NCI-H1694 (cell line): ENCODE measurements around the gene WDR20.

Source experiments
- DNase-seq: peaks from one replicate; lab custom pipeline; 2025; lab: John Stamatoyannopoulos, UW

The WDR20 gene

GRCh38 chr14:102197317-102197853 is 57.7 kb downstream of the WDR20 start:
- no peak for DNase-seq

GRCh38 chr14:102200690-102201352 is 61.1 kb downstream of the WDR20 start:
- DNase-seq: no peak

- no peak for DNase-seq
These were observed 61.6 kb downstream of the WDR20 start for GRCh38 chr14:102201353-102201738.

GRCh38 chr14:102201776-102202175 is 62.1 kb downstream of the WDR20 start:
- DNase-seq: no peak

GRCh38 chr14:102202944-102203343 is 63.2 kb downstream of the WDR20 start:
- no peak for DNase-seq

GRCh38 chr14:102203382-102203781 is 63.7 kb downstream of the WDR20 start:
- no peak for DNase-seq

GRCh38 chr14:102205560-102205959 is 65.9 kb downstream of the WDR20 start:
- DNase-seq: no peak

- DNase-seq: no peak
These were observed 67.2 kb downstream of the WDR20 start for GRCh38 chr14:102206918-102207317.

- no peak for DNase-seq
These were observed 68.2 kb downstream of the WDR20 start for GRCh38 chr14:102207831-102208365.

GRCh38 chr14:102208741-102209140 is 69.0 kb downstream of the WDR20 start:
- no peak for DNase-seq

GRCh38 chr14:102209224-102209966 is 69.7 kb downstream of the WDR20 start:
- DNase-seq: no peak

GRCh38 chr14:102210421-102211042 is 70.8 kb downstream of the WDR20 start:
- no peak for DNase-seq

- no peak for DNase-seq
These were observed 71.5 kb downstream of the WDR20 start for GRCh38 chr14:102211240-102211639.

- no peak for DNase-seq
These were observed 72.7 kb downstream of the WDR20 start for GRCh38 chr14:102212356-102212755.

GRCh38 chr14:102212845-102213244 is 73.1 kb downstream of the WDR20 start:
- DNase-seq: no peak

GRCh38 chr14:102213470-102213869 is 73.8 kb downstream of the WDR20 start:
- no peak for DNase-seq

GRCh38 chr14:102213984-102214658 is 74.4 kb downstream of the WDR20 start:
- no peak for DNase-seq

- no peak for DNase-seq
These were observed 75.4 kb downstream of the WDR20 start for GRCh38 chr14:102215071-102215470.

GRCh38 chr14:102215576-102216250 is 76.0 kb downstream of the WDR20 start:
- no peak for DNase-seq

- no peak for DNase-seq
These were observed 77.7 kb downstream of the WDR20 start for GRCh38 chr14:102217399-102217798.

GRCh38 chr14:102217987-102218421 is 78.3 kb downstream of the WDR20 start:
- no peak for DNase-seq
